Activated T-helper 1 cell treated with Interleukin-2 at 50 U/mL for 16 hours (primary cell): ENCODE data around the gene KCNAB3.

Source experiments
- DNase-seq: peaks from one replicate; pipeline ENCODE4 v3.0.0-alpha.2; 2020; ENCODE audit warnings: low read depth

Gene KCNAB3

GRCh38 chr17:7940034-7940433 is 10.4 kb upstream of the KCNAB3 start:
- DNase-seq, result no peak

- DNase-seq, result no peak
Measured at GRCh38 chr17:7935859-7936258, 6.2 kb upstream of the KCNAB3 start.

GRCh38 chr17:7932949-7933348 is 3.3 kb upstream of the KCNAB3 start:
- DNase-seq, result no peak

- DNase-seq, result no peak
Measured at GRCh38 chr17:7932483-7932891, 2.8 kb upstream of the KCNAB3 start.

GRCh38 chr17:7931709-7932482 is 2.2 kb upstream of the KCNAB3 start, which contains the start of the genes CNTROB and TRAPPC1:
Gene CNTROB (plus strand): TSS chr17:7932206. CDS start chr17:7933080, 874 bp downstream.
Gene TRAPPC1 (minus strand): TSS chr17:7931946. CDS start chr17:7931829, 117 bp downstream.
- peak; percentile 99 for DNase-seq

GRCh38 chr17:7930841-7931631 is 1.4 kb upstream of the KCNAB3 start:
- DNase-seq, result no peak

- DNase-seq, result no peak
Measured at GRCh38 chr17:7927596-7927995, 2.1 kb downstream of the KCNAB3 start.

- peak; percentile 71 for DNase-seq
Measured at GRCh38 chr17:7922845-7923628, 6.6 kb downstream of the KCNAB3 start.

GRCh38 chr17:7922269-7922844 is 7.3 kb downstream of the KCNAB3 start:
- no peak for DNase-seq

GRCh38 chr17:7916808-7917207 is 12.8 kb downstream of the KCNAB3 start:
- no peak for DNase-seq

GRCh38 chr17:7916385-7916682 is 13.3 kb downstream of the KCNAB3 start:
- DNase-seq, result no peak

- DNase-seq, result peak; percentile 69
Measured at GRCh38 chr17:7915611-7916384, 13.9 kb downstream of the KCNAB3 start, which contains the start of gene RNF227. Gene RNF227 (minus strand): TSS chr17:7916289. CDS start chr17:7916195, 94 bp downstream.

GRCh38 chr17:7915179-7915610 is 14.5 kb downstream of the KCNAB3 start:
- DNase-seq, result no peak

GRCh38 chr17:7912927-7913524 is 16.6 kb downstream of the KCNAB3 start:
- no peak for DNase-seq

GRCh38 chr17:7911116-7911515 is 18.5 kb downstream of the KCNAB3 start:
- no peak for DNase-seq

GRCh38 chr17:7910711-7911110 is 18.9 kb downstream of the KCNAB3 start:
- DNase-seq, result no peak

GRCh38 chr17:7910281-7910680 is 19.4 kb downstream of the KCNAB3 start:
- no peak for DNase-seq

- no peak for DNase-seq
Measured at GRCh38 chr17:7909089-7909488, 20.6 kb downstream of the KCNAB3 start.

GRCh38 chr17:7903154-7904103 is 26.2 kb downstream of the KCNAB3 start:
- DNase-seq, result no peak

- no peak for DNase-seq
Measured at GRCh38 chr17:7897773-7898172, 31.9 kb downstream of the KCNAB3 start.
